Measurements from ENCODE around the gene NFATC2.

GRCh38 chr20:51585148-51585547, 42.6 kb upstream of the NFATC2 start:
- TF ChIP-seq CTCF (conservative IDR thresholded peaks at IDR 0.05 in 1 of 2, IDR thresholded peaks at IDR 0.05 in 1 of 2; ENCODE audit: extremely low read depth in 1 of 2, insufficient read depth in 1 of 2, low read depth in 1 of 2, low read length in 2 of 2) (no peak), EZH2 (IDR thresholded peaks at IDR 0.05; ENCODE audit: borderline replicate concordance, low read length) (no peak)

Measured in mammary epithelial cell (primary cell).